ENCODE results near the gene BEX2.
A peak's percentile ranks its signal among the peaks of the same experiment; 100 is the strongest.

The BEX2 gene

GRCh38 chrX:103343105-103343504, 32.3 kb upstream of the BEX2 start:
- peaks cover 3% of the 10 kb centered on the region; the same call in 1 of the 2 replicates for H3K27me3 ChIP-seq (ENCODE audit: low read depth, low read length)
- peak overlapping the region; percentile 34 for H3K4me2 ChIP-seq (ENCODE audit: low read length)
- H3K79me2 ChIP-seq (ENCODE audit: low read length), result no peaks in the 10 kb centered on the region
- H3K4me1 ChIP-seq (ENCODE audit: low read length), result no peaks in the 10 kb centered on the region
- H3K9ac ChIP-seq (ENCODE audit: low read length), result no peak overlapping the region
- no peak overlapping the region for H3K4me3 ChIP-seq (ENCODE audit: low read length)
- peak overlapping the region; percentile 84 for H2AFZ ChIP-seq (ENCODE audit: low read depth, low read length)
- H3K36me3 ChIP-seq (replicated peaks; ENCODE audit: low read depth, low read length), result no peaks in the 10 kb centered on the region
- H4K20me1 ChIP-seq (ENCODE audit: insufficient read depth, low read length), result no peaks in the 10 kb centered on the region
- no peaks in the 10 kb centered on the region for H3K9me3 ChIP-seq (ENCODE audit: insufficient read depth, low read length)
- H3K27ac ChIP-seq (ENCODE audit: low read length), result no peak overlapping the region
- TF ChIP-seq EZH2phosphoT487 (IDR thresholded peaks at IDR 0.05; ENCODE audit: low read depth) (no peak), CTCF (IDR thresholded peaks at IDR 0.05; ENCODE audit: low read depth, low read length) (peak; percentile 67)

- no peak for TF ChIP-seq EZH2phosphoT487 (IDR thresholded peaks at IDR 0.05; ENCODE audit: low read depth)
- no peak for TF ChIP-seq CTCF (IDR thresholded peaks at IDR 0.05; ENCODE audit: low read depth, low read length)
- H3K4me1 ChIP-seq (ENCODE audit: low read length), result no peaks in the 10 kb centered on the region
- H2AFZ ChIP-seq (ENCODE audit: low read depth, low read length), result no peak overlapping the region
- no peak overlapping the region for H3K4me3 ChIP-seq (ENCODE audit: low read length)
- no peak overlapping the region for H3K27ac ChIP-seq (ENCODE audit: low read length)
- peaks cover 7% of the 10 kb centered on the region for H3K27me3 ChIP-seq (ENCODE audit: low read depth, low read length)
- no peaks in the 10 kb centered on the region for H3K79me2 ChIP-seq (ENCODE audit: low read length)
- no peaks in the 10 kb centered on the region for H4K20me1 ChIP-seq (ENCODE audit: insufficient read depth, low read length)
- H3K9ac ChIP-seq (ENCODE audit: low read length), result no peak overlapping the region
- H3K4me2 ChIP-seq (ENCODE audit: low read length), result no peak overlapping the region
- H3K9me3 ChIP-seq (ENCODE audit: insufficient read depth, low read length), result no peaks in the 10 kb centered on the region
- no peaks in the 10 kb centered on the region for H3K36me3 ChIP-seq (replicated peaks; ENCODE audit: low read depth, low read length)
These were observed 27.9 kb upstream of the BEX2 start for GRCh38 chrX:103338663-103339062.

GRCh38 chrX:103330681-103331288, 20.0 kb upstream of the BEX2 start:
- Histone ChIP-seq H3K4me1 (ENCODE audit: low read length) (no peaks in the 10 kb centered on the region), H3K4me2 (ENCODE audit: low read length) (no peak overlapping the region), H3K27ac (ENCODE audit: low read length) (no peak overlapping the region), H4K20me1 (ENCODE audit: insufficient read depth, low read length) (no peaks in the 10 kb centered on the region), H3K9ac (ENCODE audit: low read length) (no peak overlapping the region), H3K27me3 (ENCODE audit: low read depth, low read length) (no peaks in the 10 kb centered on the region), H3K36me3 (replicated peaks; ENCODE audit: low read depth, low read length) (no peaks in the 10 kb centered on the region), H3K9me3 (ENCODE audit: insufficient read depth, low read length) (no peaks in the 10 kb centered on the region), H3K79me2 (ENCODE audit: low read length) (no peaks in the 10 kb centered on the region), H3K4me3 (ENCODE audit: low read length) (no peak overlapping the region), H2AFZ (ENCODE audit: low read depth, low read length) (no peak overlapping the region)
- TF ChIP-seq EZH2phosphoT487 (IDR thresholded peaks at IDR 0.05; ENCODE audit: low read depth) (no peak), CTCF (IDR thresholded peaks at IDR 0.05; ENCODE audit: low read depth, low read length) (no peak)

GRCh38 chrX:103329991-103330390, 19.2 kb upstream of the BEX2 start, which contains the start of gene TCEAL7:
Gene TCEAL7, plus strand, starts transcription at chrX:103330239. Its CDS starts 1,165 bp downstream, at chrX:103331404.
- Histone ChIP-seq H3K4me1 (ENCODE audit: low read length) (no peaks in the 10 kb centered on the region), H3K79me2 (ENCODE audit: low read length) (no peaks in the 10 kb centered on the region), H3K4me2 (ENCODE audit: low read length) (no peak within 1 kb of the TSS), H3K36me3 (replicated peaks; ENCODE audit: low read depth, low read length) (no peaks in the 10 kb centered on the region), H3K4me3 (ENCODE audit: low read length) (no peak within 1 kb of the TSS), H3K9me3 (ENCODE audit: insufficient read depth, low read length) (no peaks in the 10 kb centered on the region), H3K27ac (ENCODE audit: low read length) (no peak within 1 kb of the TSS), H4K20me1 (ENCODE audit: insufficient read depth, low read length) (no peaks in the 10 kb centered on the region), H3K9ac (ENCODE audit: low read length) (no peak within 1 kb of the TSS), H3K27me3 (ENCODE audit: low read depth, low read length) (no peaks in the 10 kb centered on the region), H2AFZ (ENCODE audit: low read depth, low read length) (no peak within 1 kb of the TSS)
- no peak for TF ChIP-seq EZH2phosphoT487 (IDR thresholded peaks at IDR 0.05; ENCODE audit: low read depth)
- TF ChIP-seq CTCF (IDR thresholded peaks at IDR 0.05; ENCODE audit: low read depth, low read length), result no peak
